HFFc6 (cell line): ENCODE measurements around the gene PARVG. TPM values are rescaled to one million over a fixed set of nuclear protein-coding genes. Genes with fewer than 3 reads are reported as not detected.

Experiments
- DNase-seq: peaks from one replicate; pipeline ENCODE4 v3.0.0-alpha.2; 2018
- H3K27ac Mint-ChIP-seq: 2 replicates; pipeline ENCODE4 v1.8.0; 2020; ENCODE audit warnings: mild to moderate bottlenecking, mixed read lengths
- H3K27me3 Mint-ChIP-seq: 2 replicates; pipeline ENCODE4 v1.8.0; 2021; ENCODE audit warnings: mild to moderate bottlenecking, moderate library complexity, mixed read lengths; ENCODE audit not compliant: insufficient read depth
- H3K36me3 Mint-ChIP-seq: 2 replicates; pipeline ENCODE4 v1.8.0; 2021; ENCODE audit warnings: low read depth, mixed read lengths
- H3K4me1 Mint-ChIP-seq: 2 replicates; pipeline ENCODE4 v1.8.0; 2020; ENCODE audit warnings: low read depth, mixed read lengths
- H3K4me3 Mint-ChIP-seq: 2 replicates; pipeline ENCODE4 v1.8.0; 2020; ENCODE audit warnings: mild to moderate bottlenecking, moderate library complexity, mixed read lengths
- H3K9me3 Mint-ChIP-seq: 2 replicates; pipeline ENCODE4 v1.8.0; 2020; ENCODE audit warnings: mild to moderate bottlenecking, mixed read lengths
- total RNA-seq, 6 experiments: library from RNA; stranded (reverse); fragmentation: NEBNext Ultra II Directional; extraction: Animal tissue kit (Norgen Biotek cat#: 25700); gene quantifications; 2 replicates in 1 of 6; 3 replicates in 5 of 6; pipeline ENCODE4 v1.2.3, GENCODE V29; 2021
- TF ChIP-seq, protein P1 (sequence below): fragments of 200-600 bp; sonication (generic); IDR thresholded peaks from 2 replicates; pipeline ENCODE4 v1.5.0; 2021; ENCODE audit warnings: antibody characterized with exemption, mild to moderate bottlenecking

Gene PARVG
- total RNA-seq, 6 experiments from 2014 or later = not detected

GRCh38 chr22:44179989-44180705, 578 bp upstream of the PARVG start:
- no peaks in the 10 kb centered on the region for H3K9me3 Mint-ChIP-seq
- no peaks in the 10 kb centered on the region for H3K4me1 Mint-ChIP-seq
- no peaks in the 10 kb centered on the region for H3K36me3 Mint-ChIP-seq
- no peak for DNase-seq
- peaks cover 19% of the 10 kb centered on the region for H3K27me3 Mint-ChIP-seq
- H3K27ac Mint-ChIP-seq = no peak overlapping the region
- TF ChIP-seq, protein P1, sequence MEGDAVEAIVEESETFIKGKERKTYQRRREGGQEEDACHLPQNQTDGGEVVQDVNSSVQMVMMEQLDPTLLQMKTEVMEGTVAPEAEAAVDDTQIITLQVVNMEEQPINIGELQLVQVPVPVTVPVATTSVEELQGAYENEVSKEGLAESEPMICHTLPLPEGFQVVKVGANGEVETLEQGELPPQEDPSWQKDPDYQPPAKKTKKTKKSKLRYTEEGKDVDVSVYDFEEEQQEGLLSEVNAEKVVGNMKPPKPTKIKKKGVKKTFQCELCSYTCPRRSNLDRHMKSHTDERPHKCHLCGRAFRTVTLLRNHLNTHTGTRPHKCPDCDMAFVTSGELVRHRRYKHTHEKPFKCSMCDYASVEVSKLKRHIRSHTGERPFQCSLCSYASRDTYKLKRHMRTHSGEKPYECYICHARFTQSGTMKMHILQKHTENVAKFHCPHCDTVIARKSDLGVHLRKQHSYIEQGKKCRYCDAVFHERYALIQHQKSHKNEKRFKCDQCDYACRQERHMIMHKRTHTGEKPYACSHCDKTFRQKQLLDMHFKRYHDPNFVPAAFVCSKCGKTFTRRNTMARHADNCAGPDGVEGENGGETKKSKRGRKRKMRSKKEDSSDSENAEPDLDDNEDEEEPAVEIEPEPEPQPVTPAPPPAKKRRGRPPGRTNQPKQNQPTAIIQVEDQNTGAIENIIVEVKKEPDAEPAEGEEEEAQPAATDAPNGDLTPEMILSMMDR = no peak
- no peak overlapping the region for H3K4me3 Mint-ChIP-seq

- Mint-ChIP-seq H3K9me3 (no peaks in the 10 kb centered on the region), H3K4me1 (no peaks in the 10 kb centered on the region), H3K27me3 (peaks cover 24% of the 10 kb centered on the region), H3K27ac (no peak overlapping the region), H3K36me3 (no peaks in the 10 kb centered on the region), H3K4me3 (no peak overlapping the region)
- DNase-seq = no peak
- TF ChIP-seq, protein P1 = no peak
These were observed 547 bp downstream of the PARVG start for GRCh38 chr22:44181033-44181911.

DNA sequence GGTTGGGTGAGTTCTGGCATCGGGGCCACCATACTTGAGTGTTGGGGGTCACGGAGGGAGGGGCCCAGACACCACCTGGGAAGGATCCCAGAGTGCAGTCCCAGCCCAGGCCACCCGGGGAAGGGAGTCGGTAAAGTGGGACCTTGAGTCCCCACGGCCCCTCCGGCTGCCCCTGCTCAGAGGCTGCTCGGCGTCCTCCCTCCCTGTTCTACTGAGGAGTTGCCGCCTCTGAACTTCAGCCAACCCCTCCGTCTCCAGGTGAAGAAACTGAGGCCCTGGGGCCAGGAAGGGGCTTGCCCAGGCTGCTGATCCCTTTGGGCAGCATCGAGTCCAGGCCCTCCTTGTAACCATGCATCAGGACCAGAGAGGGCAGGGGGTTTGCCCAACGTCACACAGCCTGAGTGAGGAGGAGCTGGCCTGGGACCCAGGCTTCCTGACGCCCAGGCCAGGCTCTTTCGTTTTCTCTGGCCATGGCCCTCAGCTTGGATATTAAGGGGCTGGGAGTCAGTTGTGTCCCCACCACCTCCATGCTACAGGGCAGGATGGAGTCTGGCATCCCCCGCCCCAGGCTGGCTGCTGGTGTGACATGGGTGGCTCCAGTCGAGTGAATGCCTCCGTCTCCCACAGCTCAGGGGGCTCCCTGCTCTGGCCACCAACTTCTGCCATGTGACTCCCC, 1.3 kb downstream of the PARVG start:
- TF ChIP-seq, protein P1 = peak; percentile 13; the same call in 1 of the 2 replicates
- no peaks in the 10 kb centered on the region for H3K4me1 Mint-ChIP-seq
- no peaks in the 10 kb centered on the region for H3K36me3 Mint-ChIP-seq
- H3K9me3 Mint-ChIP-seq = no peaks in the 10 kb centered on the region
- DNase-seq = no peak
- H3K27ac Mint-ChIP-seq = no peak overlapping the region
- no peak overlapping the region for H3K4me3 Mint-ChIP-seq
- peaks cover 24% of the 10 kb centered on the region for H3K27me3 Mint-ChIP-seq

GRCh38 chr22:44182588-44183286, 2.0 kb downstream of the PARVG start:
- H3K4me3 Mint-ChIP-seq = no peak overlapping the region
- no peaks in the 10 kb centered on the region for H3K36me3 Mint-ChIP-seq
- no peak for DNase-seq
- H3K9me3 Mint-ChIP-seq = no peaks in the 10 kb centered on the region
- H3K4me1 Mint-ChIP-seq = no peaks in the 10 kb centered on the region
- TF ChIP-seq, protein P1 = no peak
- H3K27ac Mint-ChIP-seq = no peak overlapping the region
- peaks cover 21% of the 10 kb centered on the region for H3K27me3 Mint-ChIP-seq

DNA sequence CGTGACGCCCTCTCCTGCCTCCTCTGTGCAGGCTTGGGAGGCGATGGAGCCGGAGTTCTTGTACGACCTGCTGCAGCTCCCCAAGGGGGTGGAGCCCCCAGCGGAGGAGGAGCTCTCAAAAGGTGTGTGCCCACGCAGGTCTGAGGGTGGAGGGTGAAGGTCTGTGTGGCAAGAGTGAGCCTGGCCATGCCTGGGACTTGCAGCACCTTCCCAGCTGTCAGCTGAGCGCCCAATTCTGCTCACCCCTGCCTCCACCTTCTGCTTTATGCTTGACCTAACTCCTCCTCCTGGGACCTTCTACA, 2.5 kb downstream of the PARVG start:
- no peaks in the 10 kb centered on the region for H3K4me1 Mint-ChIP-seq
- DNase-seq = no peak
- H3K27me3 Mint-ChIP-seq = peaks cover 17% of the 10 kb centered on the region
- no peak overlapping the region for H3K4me3 Mint-ChIP-seq
- H3K27ac Mint-ChIP-seq = no peak overlapping the region
- no peaks in the 10 kb centered on the region for H3K9me3 Mint-ChIP-seq
- TF ChIP-seq, protein P1 = no peak
- no peaks in the 10 kb centered on the region for H3K36me3 Mint-ChIP-seq
